ENCODE results near the gene MAPRE2. TPM values are rescaled to one million over a fixed set of nuclear protein-coding genes. Genes with fewer than 3 reads are reported as not detected.

MAPRE2 gene
- total and polyA plus RNA-seq, 2 donors (not counting 1 experiment from before 2014, with no cell fraction given): 18.5 to 88.1 TPM

- H3K27ac ChIP-seq (ENCODE audit: insufficient read depth, low read length): no peak overlapping the region
- H3K9ac ChIP-seq (ENCODE audit: insufficient read depth, low read length): no peak overlapping the region
- peaks cover 5% of the 10 kb centered on the region for H3K4me1 ChIP-seq (ENCODE audit: control insufficient read depth, extremely low read depth, insufficient read depth, low read length)
- no peak for TF ChIP-seq EZH2 (IDR thresholded peaks at IDR 0.05; ENCODE audit: low read length, missing control alignments)
- TF ChIP-seq, protein P1, sequence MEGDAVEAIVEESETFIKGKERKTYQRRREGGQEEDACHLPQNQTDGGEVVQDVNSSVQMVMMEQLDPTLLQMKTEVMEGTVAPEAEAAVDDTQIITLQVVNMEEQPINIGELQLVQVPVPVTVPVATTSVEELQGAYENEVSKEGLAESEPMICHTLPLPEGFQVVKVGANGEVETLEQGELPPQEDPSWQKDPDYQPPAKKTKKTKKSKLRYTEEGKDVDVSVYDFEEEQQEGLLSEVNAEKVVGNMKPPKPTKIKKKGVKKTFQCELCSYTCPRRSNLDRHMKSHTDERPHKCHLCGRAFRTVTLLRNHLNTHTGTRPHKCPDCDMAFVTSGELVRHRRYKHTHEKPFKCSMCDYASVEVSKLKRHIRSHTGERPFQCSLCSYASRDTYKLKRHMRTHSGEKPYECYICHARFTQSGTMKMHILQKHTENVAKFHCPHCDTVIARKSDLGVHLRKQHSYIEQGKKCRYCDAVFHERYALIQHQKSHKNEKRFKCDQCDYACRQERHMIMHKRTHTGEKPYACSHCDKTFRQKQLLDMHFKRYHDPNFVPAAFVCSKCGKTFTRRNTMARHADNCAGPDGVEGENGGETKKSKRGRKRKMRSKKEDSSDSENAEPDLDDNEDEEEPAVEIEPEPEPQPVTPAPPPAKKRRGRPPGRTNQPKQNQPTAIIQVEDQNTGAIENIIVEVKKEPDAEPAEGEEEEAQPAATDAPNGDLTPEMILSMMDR (conservative IDR thresholded peaks at IDR 0.05 in 1 of 2, IDR thresholded peaks at IDR 0.05 in 1 of 2; ENCODE audit: low read depth in 1 of 2, low read length in 2 of 2): no peak
- no peak overlapping the region for H3K4me2 ChIP-seq (ENCODE audit: extremely low read depth, insufficient read depth, low read length)
- no peak overlapping the region for H3K4me3 ChIP-seq (replicated peaks in 1 of 4; ENCODE audit: control extremely low read depth in 1 of 4, insufficient read depth in 1 of 4, low read depth in 3 of 4, low read length in 4 of 4)
- H4K20me1 ChIP-seq (ENCODE audit: control insufficient read depth, extremely low read depth, insufficient read depth, low read length): no peaks in the 10 kb centered on the region
- no peak for DNase-seq (ENCODE audit: low read depth in 2 of 2)
- H3K36me3 ChIP-seq (ENCODE audit: control insufficient read depth, insufficient read depth, low read length): no peaks in the 10 kb centered on the region
- no peaks in the 10 kb centered on the region for H3K79me2 ChIP-seq (ENCODE audit: control insufficient read depth, insufficient read depth, low read length)
- no peak overlapping the region for H2AFZ ChIP-seq (ENCODE audit: low read length)
- H3K9me3 ChIP-seq (ENCODE audit: control insufficient read depth, insufficient read depth, low read depth, low read length): no peaks in the 10 kb centered on the region
- no peaks in the 10 kb centered on the region for H3K27me3 ChIP-seq (ENCODE audit: control insufficient read depth, insufficient read depth, low read length)
Measured at GRCh38 chr18:35059280-35059927, 18.2 kb downstream of the MAPRE2 start.

DNA sequence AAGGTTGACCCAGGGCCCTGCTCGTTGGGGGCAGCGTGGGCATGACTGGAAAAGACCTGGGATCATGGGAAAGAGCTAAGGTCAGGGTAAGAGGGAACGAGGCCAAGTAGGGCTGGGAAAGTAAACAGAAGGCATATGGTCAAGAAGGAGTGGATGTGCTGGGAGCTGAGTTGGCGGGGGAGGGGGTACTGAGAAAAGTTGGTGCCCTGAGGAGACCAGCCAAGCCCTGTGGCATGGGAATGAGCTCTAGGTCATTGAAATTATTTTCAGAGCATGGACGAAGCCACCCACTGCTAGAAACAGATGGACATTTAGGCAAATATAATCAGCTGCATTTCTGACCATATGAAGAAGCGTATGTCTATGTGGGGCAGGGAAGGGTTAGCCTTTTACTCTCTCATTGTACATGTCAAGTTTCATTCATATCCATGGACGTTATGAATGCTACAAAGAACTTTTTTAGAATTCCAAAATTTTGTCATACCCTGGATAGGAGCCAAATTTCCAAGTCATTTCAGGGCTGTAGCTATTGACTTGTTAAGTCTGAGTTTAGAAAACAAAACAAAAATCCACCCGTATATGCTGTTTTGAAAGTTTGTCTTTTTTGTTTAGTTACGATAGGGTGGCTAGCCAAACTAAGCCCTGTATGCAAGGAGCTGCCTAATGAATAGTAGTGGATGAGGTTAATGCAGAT lies 19.1 kb downstream of the MAPRE2 start:
- no peaks in the 10 kb centered on the region for H4K20me1 ChIP-seq (ENCODE audit: control insufficient read depth, extremely low read depth, insufficient read depth, low read length)
- no peak for TF ChIP-seq EZH2 (IDR thresholded peaks at IDR 0.05; ENCODE audit: low read length, missing control alignments)
- TF ChIP-seq, protein P1 (conservative IDR thresholded peaks at IDR 0.05 in 1 of 2, IDR thresholded peaks at IDR 0.05 in 1 of 2; ENCODE audit: low read depth in 1 of 2, low read length in 2 of 2): no peak
- H3K4me1 ChIP-seq (ENCODE audit: control insufficient read depth, extremely low read depth, insufficient read depth, low read length): peaks cover 5% of the 10 kb centered on the region
- no peak overlapping the region for H3K4me3 ChIP-seq (replicated peaks in 1 of 4; ENCODE audit: control extremely low read depth in 1 of 4, insufficient read depth in 1 of 4, low read depth in 3 of 4, low read length in 4 of 4)
- H3K79me2 ChIP-seq (ENCODE audit: control insufficient read depth, insufficient read depth, low read length): no peaks in the 10 kb centered on the region
- H3K9ac ChIP-seq (ENCODE audit: insufficient read depth, low read length): no peak overlapping the region
- H3K4me2 ChIP-seq (ENCODE audit: extremely low read depth, insufficient read depth, low read length): no peak overlapping the region
- H3K9me3 ChIP-seq (ENCODE audit: control insufficient read depth, insufficient read depth, low read depth, low read length): no peaks in the 10 kb centered on the region
- DNase-seq (ENCODE audit: low read depth in 2 of 2): no peak
- H2AFZ ChIP-seq (ENCODE audit: low read length): no peak overlapping the region
- no peaks in the 10 kb centered on the region for H3K27me3 ChIP-seq (ENCODE audit: control insufficient read depth, insufficient read depth, low read length)
- H3K36me3 ChIP-seq (ENCODE audit: control insufficient read depth, insufficient read depth, low read length): no peaks in the 10 kb centered on the region
- H3K27ac ChIP-seq (ENCODE audit: insufficient read depth, low read length): no peak overlapping the region

GRCh38 chr18:35061336-35061735 lies 20.1 kb downstream of the MAPRE2 start:
- no peaks in the 10 kb centered on the region for H3K27me3 ChIP-seq (ENCODE audit: control insufficient read depth, insufficient read depth, low read length)
- H3K4me3 ChIP-seq (replicated peaks in 1 of 4; ENCODE audit: control extremely low read depth in 1 of 4, insufficient read depth in 1 of 4, low read depth in 3 of 4, low read length in 4 of 4): no peak overlapping the region
- H3K9ac ChIP-seq (ENCODE audit: insufficient read depth, low read length): no peak overlapping the region
- H2AFZ ChIP-seq (ENCODE audit: low read length): no peak overlapping the region
- no peak overlapping the region for H3K4me2 ChIP-seq (ENCODE audit: extremely low read depth, insufficient read depth, low read length)
- no peak for TF ChIP-seq EZH2 (IDR thresholded peaks at IDR 0.05; ENCODE audit: low read length, missing control alignments)
- TF ChIP-seq, protein P1 (conservative IDR thresholded peaks at IDR 0.05 in 1 of 2, IDR thresholded peaks at IDR 0.05 in 1 of 2; ENCODE audit: low read depth in 1 of 2, low read length in 2 of 2): no peak
- no peaks in the 10 kb centered on the region for H3K79me2 ChIP-seq (ENCODE audit: control insufficient read depth, insufficient read depth, low read length)
- DNase-seq (ENCODE audit: low read depth in 2 of 2): no peak
- peaks cover 5% of the 10 kb centered on the region for H3K4me1 ChIP-seq (ENCODE audit: control insufficient read depth, extremely low read depth, insufficient read depth, low read length)
- H3K36me3 ChIP-seq (ENCODE audit: control insufficient read depth, insufficient read depth, low read length): no peaks in the 10 kb centered on the region
- H4K20me1 ChIP-seq (ENCODE audit: control insufficient read depth, extremely low read depth, insufficient read depth, low read length): no peaks in the 10 kb centered on the region
- H3K27ac ChIP-seq (ENCODE audit: insufficient read depth, low read length): no peak overlapping the region
- H3K9me3 ChIP-seq (ENCODE audit: control insufficient read depth, insufficient read depth, low read depth, low read length): no peaks in the 10 kb centered on the region
